Memory B cell (primary cell): ENCODE measurements around the gene PSMC6.
A peak's percentile ranks its signal among the peaks of the same experiment; 100 is the strongest.

Source experiments
- ATAC-seq: fragments of 150-1000 bp; cut with Tn5 transposase; 2 replicates; pipeline ENCODE4 v1.10.0; 2021; ENCODE audit warnings: low read depth, mild to moderate bottlenecking, moderate library complexity
- DNase-seq, 2 donors: peaks; one replicate each; pipeline ENCODE4 v3.0.0; 2022; ENCODE audit warnings: low spot score in 2 of 2
- H3K27ac Mint-ChIP-seq: one replicate; pipeline ENCODE4 v1.8.0; 2022; ENCODE audit warnings: mild to moderate bottlenecking, moderate library complexity, mixed read lengths
- H3K27me3 Mint-ChIP-seq: one replicate; pipeline ENCODE4 v1.8.0; 2022; ENCODE audit warnings: mixed read lengths
- H3K36me3 Mint-ChIP-seq: one replicate; pipeline ENCODE4 v1.8.0; 2022; ENCODE audit warnings: mild to moderate bottlenecking, mixed read lengths
- H3K4me1 Mint-ChIP-seq: one replicate; pipeline ENCODE4 v1.8.0; 2022; ENCODE audit warnings: mixed read lengths
- H3K4me3 Mint-ChIP-seq: one replicate; pipeline ENCODE4 v1.8.0; 2022; ENCODE audit warnings: mild to moderate bottlenecking, moderate library complexity, mixed read lengths
- H3K9me3 Mint-ChIP-seq: one replicate; pipeline ENCODE4 v1.8.0; 2022; ENCODE audit warnings: mixed read lengths

The PSMC6 gene

GRCh38 chr14:52706724-52707706 is at the start of gene PSMC6:
TSS of gene PSMC6 (plus strand) at chr14:52707200. CDS start at chr14:52707220, 20 bp downstream.
- ATAC-seq (peak; percentile 97), DNase-seq (peak; percentile 77 to 88)
- Mint-ChIP-seq H3K9me3 (no peaks in the 10 kb centered on the region), H3K4me1 (peaks cover 17% of the 10 kb centered on the region), H3K36me3 (peaks cover 8% of the 10 kb centered on the region), H3K27me3 (no peaks in the 10 kb centered on the region), H3K4me3 (peak within 1 kb of the TSS; percentile 99), H3K27ac (peak within 1 kb of the TSS; percentile 96)

GRCh38 chr14:52660325-52660724 is 46.7 kb upstream of the PSMC6 start:
- Mint-ChIP-seq H3K9me3 (no peaks in the 10 kb centered on the region), H3K4me1 (no peaks in the 10 kb centered on the region), H3K4me3 (no peak overlapping the region), H3K36me3 (peaks cover 5% of the 10 kb centered on the region), H3K27ac (no peak overlapping the region), H3K27me3 (no peaks in the 10 kb centered on the region)
- DNase-seq (no peak), ATAC-seq (no peak)

- no peaks in the 10 kb centered on the region for H3K9me3 Mint-ChIP-seq
- H3K27ac Mint-ChIP-seq, result no peak overlapping the region
- DNase-seq, result no peak
- no peaks in the 10 kb centered on the region for H3K4me1 Mint-ChIP-seq
- H3K4me3 Mint-ChIP-seq, result no peak overlapping the region
- ATAC-seq, result no peak
- peaks cover 9% of the 10 kb centered on the region for H3K36me3 Mint-ChIP-seq
- H3K27me3 Mint-ChIP-seq, result no peaks in the 10 kb centered on the region
These were observed 46.2 kb upstream of the PSMC6 start for GRCh38 chr14:52660832-52661231.

GRCh38 chr14:52661314-52661713 is 45.7 kb upstream of the PSMC6 start:
- ATAC-seq, result no peak
- Mint-ChIP-seq H3K36me3 (peaks cover 9% of the 10 kb centered on the region), H3K27me3 (no peaks in the 10 kb centered on the region), H3K27ac (no peak overlapping the region), H3K4me1 (no peaks in the 10 kb centered on the region), H3K9me3 (no peaks in the 10 kb centered on the region), H3K4me3 (no peak overlapping the region)
- DNase-seq, result no peak

- peaks cover 12% of the 10 kb centered on the region for H3K36me3 Mint-ChIP-seq
- H3K9me3 Mint-ChIP-seq, result no peaks in the 10 kb centered on the region
- H3K27me3 Mint-ChIP-seq, result no peaks in the 10 kb centered on the region
- ATAC-seq (no peak), DNase-seq (no peak)
- H3K4me3 Mint-ChIP-seq, result no peak overlapping the region
- H3K27ac Mint-ChIP-seq, result no peak overlapping the region
- no peaks in the 10 kb centered on the region for H3K4me1 Mint-ChIP-seq
These were observed 43.1 kb upstream of the PSMC6 start for GRCh38 chr14:52663850-52664249.

GRCh38 chr14:52678591-52678990 is 28.4 kb upstream of the PSMC6 start:
- H3K27ac Mint-ChIP-seq, result no peak overlapping the region
- H3K9me3 Mint-ChIP-seq, result no peaks in the 10 kb centered on the region
- peak; percentile 38 for ATAC-seq
- H3K36me3 Mint-ChIP-seq, result peaks cover 17% of the 10 kb centered on the region
- no peak for DNase-seq
- H3K27me3 Mint-ChIP-seq, result no peaks in the 10 kb centered on the region
- no peaks in the 10 kb centered on the region for H3K4me1 Mint-ChIP-seq
- H3K4me3 Mint-ChIP-seq, result no peak overlapping the region

GRCh38 chr14:52683985-52684520 is 22.9 kb upstream of the PSMC6 start:
- Mint-ChIP-seq H3K27ac (peak overlapping the region; percentile 10), H3K36me3 (peaks cover 4% of the 10 kb centered on the region), H3K4me3 (no peak overlapping the region), H3K27me3 (no peaks in the 10 kb centered on the region), H3K4me1 (peaks cover 25% of the 10 kb centered on the region), H3K9me3 (no peaks in the 10 kb centered on the region)
- no peak for DNase-seq
- ATAC-seq, result no peak

- peaks cover 1% of the 10 kb centered on the region for H3K36me3 Mint-ChIP-seq
- no peaks in the 10 kb centered on the region for H3K27me3 Mint-ChIP-seq
- no peak overlapping the region for H3K4me3 Mint-ChIP-seq
- H3K27ac Mint-ChIP-seq, result peak overlapping the region; percentile 41
- peaks cover 31% of the 10 kb centered on the region for H3K4me1 Mint-ChIP-seq
- H3K9me3 Mint-ChIP-seq, result no peaks in the 10 kb centered on the region
- DNase-seq (no peak), ATAC-seq (no peak)
These were observed 20.8 kb upstream of the PSMC6 start for GRCh38 chr14:52686176-52686575.

- H3K9me3 Mint-ChIP-seq, result no peaks in the 10 kb centered on the region
- no peak overlapping the region for H3K4me3 Mint-ChIP-seq
- no peak for ATAC-seq
- H3K4me1 Mint-ChIP-seq, result peaks cover 48% of the 10 kb centered on the region
- no peak overlapping the region for H3K27ac Mint-ChIP-seq
- no peaks in the 10 kb centered on the region for H3K27me3 Mint-ChIP-seq
- DNase-seq, result no peak
- H3K36me3 Mint-ChIP-seq, result peaks cover 3% of the 10 kb centered on the region
These were observed 15.8 kb upstream of the PSMC6 start for GRCh38 chr14:52690983-52691760.

GRCh38 chr14:52692248-52692962 is 14.6 kb upstream of the PSMC6 start:
- H3K27ac Mint-ChIP-seq, result no peak overlapping the region
- H3K9me3 Mint-ChIP-seq, result no peaks in the 10 kb centered on the region
- H3K4me3 Mint-ChIP-seq, result peak overlapping the region; percentile 24
- peaks cover 40% of the 10 kb centered on the region for H3K4me1 Mint-ChIP-seq
- DNase-seq (no peak), ATAC-seq (no peak)
- peaks cover 3% of the 10 kb centered on the region for H3K36me3 Mint-ChIP-seq
- H3K27me3 Mint-ChIP-seq, result no peaks in the 10 kb centered on the region

- no peak overlapping the region for H3K27ac Mint-ChIP-seq
- ATAC-seq, result no peak
- DNase-seq, result no peak
- peaks cover 37% of the 10 kb centered on the region for H3K4me1 Mint-ChIP-seq
- H3K36me3 Mint-ChIP-seq, result peaks cover 3% of the 10 kb centered on the region
- H3K4me3 Mint-ChIP-seq, result no peak overlapping the region
- H3K27me3 Mint-ChIP-seq, result no peaks in the 10 kb centered on the region
- no peaks in the 10 kb centered on the region for H3K9me3 Mint-ChIP-seq
These were observed 14.0 kb upstream of the PSMC6 start for GRCh38 chr14:52693036-52693435.

GRCh38 chr14:52693532-52693931 is 13.5 kb upstream of the PSMC6 start:
- H3K9me3 Mint-ChIP-seq, result no peaks in the 10 kb centered on the region
- peaks cover 3% of the 10 kb centered on the region for H3K36me3 Mint-ChIP-seq
- ATAC-seq (no peak), DNase-seq (no peak)
- no peak overlapping the region for H3K4me3 Mint-ChIP-seq
- no peak overlapping the region for H3K27ac Mint-ChIP-seq
- peaks cover 37% of the 10 kb centered on the region for H3K4me1 Mint-ChIP-seq
- H3K27me3 Mint-ChIP-seq, result no peaks in the 10 kb centered on the region

GRCh38 chr14:52694761-52695480 is 12.1 kb upstream of the PSMC6 start:
- Mint-ChIP-seq H3K9me3 (no peaks in the 10 kb centered on the region), H3K4me3 (peak overlapping the region; percentile 98), H3K4me1 (peaks cover 34% of the 10 kb centered on the region), H3K27me3 (no peaks in the 10 kb centered on the region), H3K27ac (peak overlapping the region; percentile 92), H3K36me3 (peaks cover 2% of the 10 kb centered on the region)
- DNase-seq, result peak in 1 of 2 donors; percentile 41
- ATAC-seq, result peak; percentile 68
